Activated CD8-positive, alpha-beta T cell treated with anti-CD3 and anti-CD28 coated beads, Interleukin-2, amount 10 ng/mL, durations not matched to agents 7 days and 5 days (primary cell): ENCODE results near the gene FOLR3. TPM values are rescaled to one million over a fixed set of nuclear protein-coding genes. Genes with fewer than 3 reads are reported as not detected.
A peak's percentile ranks its signal among the peaks of the same experiment; 100 is the strongest.

Source experiments
- ATAC-seq: fragments of 150-1000 bp; cut with Tn5 transposase; one replicate; pipeline ENCODE4 v1.10.0; 2021; ENCODE audit warnings: moderate library complexity
- CTCF ChIA-PET: fragments of 350-600 bp; sonication (Branson Sonifier 250); formaldehyde crosslinking; loops from one replicate; lab custom pipeline; 2021; ENCODE audit warnings: antibody characterized with exemption; lab: Charles Lee
- POLR2A ChIA-PET: fragments of 350-600 bp; sonication (Branson Sonifier 250); formaldehyde crosslinking; loops from one replicate; lab custom pipeline; 2021; ENCODE audit warnings: antibody characterized with exemption; lab: Charles Lee
- DNase-seq: peaks from one replicate; pipeline ENCODE4 v3.0.0-alpha.2; 2020
- H3K27ac Mint-ChIP-seq: one replicate; pipeline ENCODE4 v1.8.0; 2021; ENCODE audit warnings: mild to moderate bottlenecking, mixed read lengths
- H3K27me3 Mint-ChIP-seq: one replicate; pipeline ENCODE4 v1.8.0; 2021; ENCODE audit warnings: low read depth, mixed read lengths
- H3K36me3 Mint-ChIP-seq: one replicate; pipeline ENCODE4 v1.8.0; 2021; ENCODE audit warnings: low read depth, mixed read lengths
- H3K4me1 Mint-ChIP-seq: one replicate; pipeline ENCODE4 v1.8.0; 2021; ENCODE audit warnings: low read depth, mixed read lengths
- H3K4me3 Mint-ChIP-seq: one replicate; pipeline ENCODE4 v1.8.0; 2021; ENCODE audit warnings: mild to moderate bottlenecking, mixed read lengths
- H3K9me3 Mint-ChIP-seq: one replicate; pipeline ENCODE4 v1.8.0; 2022; ENCODE audit warnings: mixed read lengths; ENCODE audit not compliant: insufficient read depth
- total RNA-seq, 2 experiments: library from RNA; stranded (reverse); gene quantifications; one replicate each; pipeline ENCODE4 v1.2.3, GENCODE V29; 2021

The FOLR3 gene
- total RNA-seq, 2 experiments from 2014 or later = not detected

- no peak for DNase-seq
- ChIA-PET POLR2A (interaction anchor here (2.8 kb wide), 1 partner anchor 10 kb away, joined by 11 read pairs; the partner anchor contains the start of gene ANAPC15), CTCF (no interaction called here)
- Mint-ChIP-seq H3K27ac (no peak overlapping the region), H3K27me3 (peaks cover 4% of the 10 kb centered on the region), H3K4me1 (peaks cover 6% of the 10 kb centered on the region), H3K4me3 (no peak overlapping the region), H3K36me3 (no peaks in the 10 kb centered on the region), H3K9me3 (peaks cover 6% of the 10 kb centered on the region)
- no peak for ATAC-seq
These were observed 12.3 kb upstream of the FOLR3 start for GRCh38 chr11:72123117-72123653.

- Mint-ChIP-seq H3K4me3 (no peak overlapping the region), H3K4me1 (peaks cover 4% of the 10 kb centered on the region), H3K36me3 (peaks cover 5% of the 10 kb centered on the region), H3K27me3 (peaks cover 9% of the 10 kb centered on the region), H3K9me3 (peaks cover 8% of the 10 kb centered on the region), H3K27ac (no peak overlapping the region)
- DNase-seq (no peak), ATAC-seq (no peak)
- CTCF ChIA-PET = interaction anchor here (1.5 to 3.4 kb wide), 2 partner anchors 20 to 33 kb away, joined by 3 to 22 read pairs; no protein-coding TSS in a partner anchor
- POLR2A ChIA-PET = interaction anchor here (2.8 kb wide), 1 partner anchor 11 kb away, joined by 11 read pairs; the partner anchor contains the start of gene ANAPC15
These were observed 11.5 kb upstream of the FOLR3 start for GRCh38 chr11:72124046-72124445.

GRCh38 chr11:72125956-72126355, 9.6 kb upstream of the FOLR3 start:
- DNase-seq = no peak
- peaks cover 12% of the 10 kb centered on the region for H3K27me3 Mint-ChIP-seq
- H3K27ac Mint-ChIP-seq = no peak overlapping the region
- H3K4me1 Mint-ChIP-seq = no peaks in the 10 kb centered on the region
- CTCF ChIA-PET = interaction anchor here (1.2 to 3.4 kb wide), 3 partner anchors 16 to 101 kb away, joined by 3 to 22 read pairs (median 7); no protein-coding TSS in a partner anchor
- peaks cover 8% of the 10 kb centered on the region for H3K9me3 Mint-ChIP-seq
- peaks cover 7% of the 10 kb centered on the region for H3K36me3 Mint-ChIP-seq
- no peak for ATAC-seq
- POLR2A ChIA-PET = interaction anchor here (2.8 kb wide), 1 partner anchor 13 kb away, joined by 11 read pairs; the partner anchor contains the start of gene ANAPC15
- H3K4me3 Mint-ChIP-seq = no peak overlapping the region

GRCh38 chr11:72127923-72128322, 7.6 kb upstream of the FOLR3 start:
- DNase-seq (no peak), ATAC-seq (no peak)
- Mint-ChIP-seq H3K36me3 (peaks cover 7% of the 10 kb centered on the region), H3K27me3 (peaks cover 17% of the 10 kb centered on the region), H3K4me1 (no peaks in the 10 kb centered on the region), H3K9me3 (peaks cover 8% of the 10 kb centered on the region), H3K4me3 (no peak overlapping the region), H3K27ac (no peak overlapping the region)
- ChIA-PET CTCF (interaction anchor here (1.2 kb wide), 1 partner anchor 16 kb away, joined by 9 read pairs; no protein-coding TSS in a partner anchor), POLR2A (no interaction called here)

GRCh38 chr11:72129381-72129780, 6.1 kb upstream of the FOLR3 start:
- no peak for ATAC-seq
- no peak overlapping the region for H3K4me3 Mint-ChIP-seq
- H3K27me3 Mint-ChIP-seq = peaks cover 22% of the 10 kb centered on the region
- ChIA-PET POLR2A (no interaction called here), CTCF (interaction anchor here (2.0 kb wide), 1 partner anchor 15 kb away, joined by 9 read pairs; no protein-coding TSS in a partner anchor)
- no peak for DNase-seq
- peaks cover 7% of the 10 kb centered on the region for H3K36me3 Mint-ChIP-seq
- no peak overlapping the region for H3K27ac Mint-ChIP-seq
- no peaks in the 10 kb centered on the region for H3K4me1 Mint-ChIP-seq
- peaks cover 8% of the 10 kb centered on the region for H3K9me3 Mint-ChIP-seq

- peaks cover 20% of the 10 kb centered on the region for H3K27me3 Mint-ChIP-seq
- no peak overlapping the region for H3K27ac Mint-ChIP-seq
- CTCF ChIA-PET = interaction anchor here (1.1 kb wide), 1 partner anchor 107 kb away, joined by 3 read pairs; no protein-coding TSS in a partner anchor
- peaks cover 7% of the 10 kb centered on the region for H3K9me3 Mint-ChIP-seq
- peaks cover 4% of the 10 kb centered on the region for H3K4me1 Mint-ChIP-seq
- H3K4me3 Mint-ChIP-seq = no peak overlapping the region
- ATAC-seq (no peak), DNase-seq (no peak)
- POLR2A ChIA-PET = no interaction called here
- H3K36me3 Mint-ChIP-seq = peaks cover 12% of the 10 kb centered on the region
These were observed 2.9 kb upstream of the FOLR3 start for GRCh38 chr11:72132646-72133045.

- H3K9me3 Mint-ChIP-seq = no peaks in the 10 kb centered on the region
- peaks cover 14% of the 10 kb centered on the region for H3K4me1 Mint-ChIP-seq
- H3K36me3 Mint-ChIP-seq = peaks cover 5% of the 10 kb centered on the region
- ChIA-PET CTCF (interaction anchor here (0.9 to 1.4 kb wide), 2 partner anchors 8 to 335 kb away, joined by 4 to 6 read pairs; no protein-coding TSS in a partner anchor), POLR2A (no interaction called here)
- no peak overlapping the region for H3K4me3 Mint-ChIP-seq
- no peak for DNase-seq
- H3K27me3 Mint-ChIP-seq = peaks cover 10% of the 10 kb centered on the region
- H3K27ac Mint-ChIP-seq = no peak overlapping the region
- no peak for ATAC-seq
These were observed 562 bp downstream of the FOLR3 start for GRCh38 chr11:72135891-72136683.

GRCh38 chr11:72136684-72137262, 1.2 kb downstream of the FOLR3 start:
- peaks cover 10% of the 10 kb centered on the region for H3K27me3 Mint-ChIP-seq
- H3K9me3 Mint-ChIP-seq = no peaks in the 10 kb centered on the region
- ChIA-PET CTCF (interaction anchor here (0.9 kb wide), 1 partner anchor 335 kb away, joined by 4 read pairs; no protein-coding TSS in a partner anchor), POLR2A (no interaction called here)
- ATAC-seq (no peak), DNase-seq (no peak)
- no peak overlapping the region for H3K4me3 Mint-ChIP-seq
- peaks cover 5% of the 10 kb centered on the region for H3K36me3 Mint-ChIP-seq
- peaks cover 21% of the 10 kb centered on the region for H3K4me1 Mint-ChIP-seq
- no peak overlapping the region for H3K27ac Mint-ChIP-seq

GRCh38 chr11:72138821-72139390, 3.4 kb downstream of the FOLR3 start:
- Mint-ChIP-seq H3K27ac (no peak overlapping the region), H3K36me3 (peaks cover 5% of the 10 kb centered on the region), H3K9me3 (no peaks in the 10 kb centered on the region), H3K4me3 (no peak overlapping the region), H3K4me1 (peaks cover 29% of the 10 kb centered on the region), H3K27me3 (no peaks in the 10 kb centered on the region)
- ChIA-PET CTCF (interaction anchor here (0.7 kb wide), 1 partner anchor 48 kb away, joined by 3 read pairs; no protein-coding TSS in a partner anchor), POLR2A (interaction anchor here (0.8 kb wide), 1 partner anchor 9 kb away, joined by 4 read pairs; no protein-coding TSS in a partner anchor)
- ATAC-seq = no peak
- DNase-seq = no peak

- CTCF ChIA-PET = no interaction called here
- H3K4me1 Mint-ChIP-seq = peaks cover 30% of the 10 kb centered on the region
These were observed 4.0 kb downstream of the FOLR3 start for GRCh38 chr11:72139500-72139899.

GRCh38 chr11:72140661-72141060, 5.1 kb downstream of the FOLR3 start:
- H3K27me3 Mint-ChIP-seq = no peaks in the 10 kb centered on the region
- no peak for ATAC-seq
- no peak overlapping the region for H3K4me3 Mint-ChIP-seq
- no peak for DNase-seq
- peaks cover 5% of the 10 kb centered on the region for H3K36me3 Mint-ChIP-seq
- H3K4me1 Mint-ChIP-seq = peaks cover 30% of the 10 kb centered on the region
- ChIA-PET POLR2A (no interaction called here), CTCF (interaction anchor here (1.2 to 1.5 kb wide), 5 partner anchors 43 to 290 kb away, joined by 4 to 7 read pairs (median 4); no protein-coding TSS in a partner anchor)
- H3K27ac Mint-ChIP-seq = peak overlapping the region; percentile 11
- no peaks in the 10 kb centered on the region for H3K9me3 Mint-ChIP-seq

More at GRCh38 chr11:72139500-72139899, 4.0 kb downstream of the FOLR3 start:
- no peaks in the 10 kb centered on the region for H3K27me3 Mint-ChIP-seq
- H3K36me3 Mint-ChIP-seq = peaks cover 5% of the 10 kb centered on the region
- H3K9me3 Mint-ChIP-seq = no peaks in the 10 kb centered on the region
- no peak overlapping the region for H3K4me3 Mint-ChIP-seq
- ATAC-seq (no peak), DNase-seq (no peak)
- POLR2A ChIA-PET = no interaction called here
- H3K27ac Mint-ChIP-seq = no peak overlapping the region
